BE2C (cell line): Measurements from ENCODE around the gene CTCF.
A peak's percentile ranks its signal among the peaks of the same experiment; 100 is the strongest.

Experiments used
- DNase-seq: peaks from one replicate; pipeline ENCODE4 v3.0.0-alpha.2; 2020
- H3K27me3 ChIP-seq: fragments of 250-450 bp; sonication (Bioruptor Pico); 2 replicates; pipeline ENCODE4 v1.5.1; 2020; ENCODE audit warnings: mild to moderate bottlenecking
- H3K36me3 ChIP-seq: fragments of 250-450 bp; sonication (Bioruptor Pico); 2 replicates; pipeline ENCODE4 v1.5.1; 2020; ENCODE audit warnings: mild to moderate bottlenecking
- H3K4me1 ChIP-seq: fragments of 250-450 bp; sonication (Bioruptor Pico); 2 replicates; pipeline ENCODE4 v1.5.1; 2020
- H3K4me3 ChIP-seq: 2 replicates; pipeline ENCODE4 v1.5.1; 2011; ENCODE audit warnings: low read depth, low read length
- H3K9me3 ChIP-seq: fragments of 250-450 bp; sonication (Bioruptor Pico); 2 replicates; pipeline ENCODE4 v1.5.1; 2020
- TF ChIP-seq, protein P1 (sequence below): IDR thresholded peaks from 2 replicates; pipeline ENCODE4 v1.5.1; 2012; ENCODE audit warnings: mild to moderate bottlenecking, low read depth, low read length

Gene CTCF

DNA sequence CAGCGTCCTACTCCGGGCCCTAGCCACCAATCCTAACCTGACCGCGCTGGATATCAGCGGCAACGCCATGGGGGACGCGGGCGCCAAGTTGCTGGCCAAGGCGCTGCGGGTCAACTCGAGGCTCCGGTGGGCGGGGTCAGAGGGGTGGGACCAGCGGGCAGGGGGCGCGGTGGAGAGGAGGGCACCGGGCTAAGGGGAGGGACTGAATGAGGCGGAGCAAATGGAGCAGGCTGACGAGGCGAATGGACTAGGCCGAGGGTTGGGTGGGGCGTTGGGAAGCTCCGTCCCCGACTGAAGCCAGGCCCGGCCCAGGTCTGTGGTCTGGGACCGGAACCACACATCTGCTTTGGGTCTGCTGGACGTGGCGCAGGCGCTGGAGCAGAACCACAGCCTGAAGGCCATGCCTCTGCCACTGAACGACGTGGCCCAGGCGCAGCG is 87.2 kb downstream of the CTCF start:
- DNase-seq = peak; percentile 11
- TF ChIP-seq, protein P1, sequence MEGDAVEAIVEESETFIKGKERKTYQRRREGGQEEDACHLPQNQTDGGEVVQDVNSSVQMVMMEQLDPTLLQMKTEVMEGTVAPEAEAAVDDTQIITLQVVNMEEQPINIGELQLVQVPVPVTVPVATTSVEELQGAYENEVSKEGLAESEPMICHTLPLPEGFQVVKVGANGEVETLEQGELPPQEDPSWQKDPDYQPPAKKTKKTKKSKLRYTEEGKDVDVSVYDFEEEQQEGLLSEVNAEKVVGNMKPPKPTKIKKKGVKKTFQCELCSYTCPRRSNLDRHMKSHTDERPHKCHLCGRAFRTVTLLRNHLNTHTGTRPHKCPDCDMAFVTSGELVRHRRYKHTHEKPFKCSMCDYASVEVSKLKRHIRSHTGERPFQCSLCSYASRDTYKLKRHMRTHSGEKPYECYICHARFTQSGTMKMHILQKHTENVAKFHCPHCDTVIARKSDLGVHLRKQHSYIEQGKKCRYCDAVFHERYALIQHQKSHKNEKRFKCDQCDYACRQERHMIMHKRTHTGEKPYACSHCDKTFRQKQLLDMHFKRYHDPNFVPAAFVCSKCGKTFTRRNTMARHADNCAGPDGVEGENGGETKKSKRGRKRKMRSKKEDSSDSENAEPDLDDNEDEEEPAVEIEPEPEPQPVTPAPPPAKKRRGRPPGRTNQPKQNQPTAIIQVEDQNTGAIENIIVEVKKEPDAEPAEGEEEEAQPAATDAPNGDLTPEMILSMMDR = no peak
- Histone ChIP-seq H3K36me3 (peaks cover 4% of the 10 kb centered on the region), H3K4me1 (peaks cover 2% of the 10 kb centered on the region; the same call in 1 of the 2 replicates), H3K9me3 (no peaks in the 10 kb centered on the region), H3K27me3 (no peaks in the 10 kb centered on the region), H3K4me3 (no peak overlapping the region)

DNA sequence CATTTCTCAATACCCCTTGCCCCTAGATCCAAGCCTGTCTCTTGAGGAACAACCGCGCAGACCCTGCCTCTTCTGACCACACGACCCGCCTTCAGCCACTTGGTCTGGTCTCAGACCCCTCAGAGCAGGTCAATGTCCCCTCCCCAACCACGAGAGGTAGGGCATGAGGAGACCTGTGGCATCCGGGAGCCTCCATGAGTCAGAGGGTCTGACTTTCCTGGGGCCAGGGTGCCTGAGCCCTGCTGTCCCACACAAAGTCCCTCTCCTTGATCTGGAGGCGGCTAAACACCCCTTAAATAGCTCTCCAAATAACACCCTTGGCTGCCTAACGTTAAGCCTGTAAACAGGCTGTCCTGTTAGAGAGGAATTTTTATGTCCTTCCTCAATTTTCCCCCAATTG is 87.7 kb downstream of the CTCF start:
- no peak for DNase-seq
- peaks cover 2% of the 10 kb centered on the region; the same call in 1 of the 2 replicates for H3K4me1 ChIP-seq
- TF ChIP-seq, protein P1 = no peak

DNA sequence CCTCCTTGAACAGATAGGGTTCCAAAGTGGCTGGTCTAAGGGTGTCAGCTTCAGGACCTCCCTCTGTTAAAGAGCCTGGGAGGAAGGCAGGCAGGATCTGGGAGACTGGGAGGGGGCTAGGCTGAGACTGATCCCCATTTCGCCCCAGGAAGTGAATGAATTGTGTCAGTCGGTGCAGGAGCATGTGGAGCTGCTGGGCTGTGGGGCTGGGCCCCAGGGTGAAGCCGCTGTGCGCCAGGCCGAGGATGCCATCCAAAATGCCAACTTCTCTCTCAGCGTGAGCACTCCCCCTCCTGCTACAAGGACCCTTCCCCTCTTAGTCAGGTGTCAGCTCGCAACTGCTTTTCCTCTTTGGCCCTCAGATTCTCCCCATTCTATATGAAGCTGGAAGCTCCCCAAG is 88.7 kb downstream of the CTCF start:
- no peaks in the 10 kb centered on the region for H3K27me3 ChIP-seq
- peaks cover 16% of the 10 kb centered on the region for H3K36me3 ChIP-seq
- DNase-seq = no peak
- H3K4me1 ChIP-seq = peaks cover 2% of the 10 kb centered on the region; the same call in 1 of the 2 replicates
- H3K9me3 ChIP-seq = no peaks in the 10 kb centered on the region
- TF ChIP-seq, protein P1 = no peak
- no peak overlapping the region for H3K4me3 ChIP-seq

More for the DNA sequence above, 87.7 kb downstream of the CTCF start:
- Histone ChIP-seq H3K4me3 (no peak overlapping the region), H3K9me3 (no peaks in the 10 kb centered on the region), H3K27me3 (no peaks in the 10 kb centered on the region), H3K36me3 (peaks cover 9% of the 10 kb centered on the region)

DNA sequence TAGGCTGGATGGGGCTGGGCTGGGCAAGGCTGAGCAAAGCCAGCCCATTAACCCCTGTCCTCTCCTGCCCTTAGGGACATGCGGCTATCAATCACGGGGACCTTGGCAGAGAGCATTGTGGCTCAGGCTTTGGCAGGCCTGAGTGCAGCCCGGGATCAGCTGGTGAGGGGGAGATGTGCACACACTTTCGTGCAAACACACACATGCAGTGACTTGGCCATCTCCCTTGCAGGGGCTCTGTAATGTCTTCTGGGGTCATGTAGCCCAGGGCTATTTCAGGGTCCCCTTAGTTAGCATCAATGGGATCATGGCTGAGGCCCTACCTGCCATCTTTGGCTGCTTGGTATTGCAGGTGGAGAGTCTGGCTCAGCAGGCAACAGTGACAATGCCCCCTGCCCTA is 89.5 kb downstream of the CTCF start:
- peaks cover 19% of the 10 kb centered on the region for H3K36me3 ChIP-seq
- TF ChIP-seq, protein P1 = no peak
- peaks cover 2% of the 10 kb centered on the region; the same call in 1 of the 2 replicates for H3K4me1 ChIP-seq
- no peak overlapping the region for H3K4me3 ChIP-seq
- DNase-seq = no peak
- H3K9me3 ChIP-seq = no peaks in the 10 kb centered on the region
- H3K27me3 ChIP-seq = no peaks in the 10 kb centered on the region

DNA sequence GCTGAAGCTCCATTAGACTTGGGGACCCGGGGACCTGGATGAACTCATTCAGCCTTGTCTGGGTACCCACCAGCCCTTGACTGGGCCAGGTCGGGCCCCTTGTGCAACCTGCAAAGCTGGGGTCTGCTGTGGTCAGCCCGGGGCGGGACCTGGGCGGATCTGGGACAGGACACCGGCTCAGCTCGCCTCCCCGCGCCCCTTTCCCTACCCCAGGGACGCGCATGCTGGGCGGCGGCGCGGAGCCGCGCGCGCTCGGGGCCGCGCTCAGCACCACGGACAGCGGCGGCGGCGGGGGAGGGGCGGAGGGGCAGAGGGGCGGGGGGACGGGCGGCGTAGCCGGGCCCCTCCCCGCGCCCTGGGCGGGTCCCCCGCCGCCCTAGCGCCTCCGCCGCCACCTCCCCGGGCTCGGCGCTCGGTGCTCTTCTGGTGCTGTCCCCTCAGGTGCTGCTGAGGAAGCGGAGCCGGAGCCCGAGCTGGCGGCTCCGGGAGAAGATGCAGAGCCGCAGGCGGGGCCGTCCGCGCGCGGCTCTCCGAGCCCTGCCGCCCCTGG is 90.3 kb downstream of the CTCF start:
- H3K9me3 ChIP-seq = no peaks in the 10 kb centered on the region
- peaks cover 19% of the 10 kb centered on the region for H3K36me3 ChIP-seq
- DNase-seq = peak; percentile 63
- H3K4me1 ChIP-seq = peaks cover 2% of the 10 kb centered on the region; the same call in 1 of the 2 replicates
- H3K27me3 ChIP-seq = no peaks in the 10 kb centered on the region
- H3K4me3 ChIP-seq = peak overlapping the region; percentile 91
- TF ChIP-seq, protein P1 = no peak

DNA sequence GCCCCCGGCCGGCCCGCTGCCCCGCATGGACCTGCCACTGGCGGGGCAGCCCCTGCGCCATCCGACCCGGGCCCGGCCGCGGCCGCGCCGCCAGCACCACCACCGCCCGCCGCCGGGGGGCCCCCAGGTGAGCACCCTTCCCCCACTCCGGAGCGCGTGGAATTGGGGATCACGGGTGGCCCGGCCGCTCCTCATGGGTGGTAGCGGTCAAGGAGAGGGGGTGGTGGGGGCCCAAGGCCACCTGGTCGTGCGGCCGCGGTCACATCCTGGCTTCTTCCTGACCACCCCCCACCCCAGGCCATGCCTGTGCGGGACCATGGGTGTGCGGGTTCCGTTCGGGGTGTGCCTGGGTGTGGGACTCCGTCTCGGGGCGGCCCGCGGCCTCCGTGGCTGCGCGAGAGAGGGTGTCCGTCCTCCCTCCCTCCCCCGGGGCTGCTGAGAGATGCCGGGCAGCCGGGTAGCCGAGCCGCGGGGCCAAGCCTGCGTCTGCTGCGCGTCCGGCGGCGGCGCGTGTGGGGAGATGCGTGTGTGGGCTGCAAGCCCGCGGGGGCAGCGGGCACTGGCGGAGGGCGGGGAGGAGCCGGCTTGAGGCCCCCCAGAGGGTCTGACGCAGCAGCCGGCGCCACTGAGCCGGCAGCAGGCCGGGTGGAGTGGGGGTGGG is 90.9 kb downstream of the CTCF start:
- H3K36me3 ChIP-seq = peaks cover 19% of the 10 kb centered on the region
- H3K4me1 ChIP-seq = peaks cover 2% of the 10 kb centered on the region; the same call in 1 of the 2 replicates
- peak; percentile 74 for DNase-seq
- peak overlapping the region; percentile 91 for H3K4me3 ChIP-seq
- no peaks in the 10 kb centered on the region for H3K9me3 ChIP-seq
- no peaks in the 10 kb centered on the region for H3K27me3 ChIP-seq
- TF ChIP-seq, protein P1 = peak; percentile 23; the same call in 1 of the 2 replicates
